ENCODE data around the gene C1orf87. TPM values are rescaled to one million over a fixed set of nuclear protein-coding genes. Genes with fewer than 3 reads are reported as not detected.

Gene C1orf87
- total RNA-seq, 1 experiment from 2014 or later = not detected

- Histone ChIP-seq H3K27ac (ENCODE audit: low read depth, low read length) (no peak overlapping the region), H3K36me3 (ENCODE audit: control insufficient read depth in 1 of 2, insufficient read depth in 2 of 2, low read length in 2 of 2) (no peaks in the 10 kb centered on the region), H3K9ac (ENCODE audit: low read length) (no peak overlapping the region), H3K27me3 (ENCODE audit: insufficient read depth, low read length) (no peaks in the 10 kb centered on the region), H3K9me3 (ENCODE audit: control insufficient read depth in 1 of 2, insufficient read depth in 1 of 2, low read depth in 1 of 2, low read length in 2 of 2) (no peaks in the 10 kb centered on the region), H3K4me3 (replicated peaks in 1 of 2; ENCODE audit: low read depth in 1 of 2, low read length in 2 of 2) (no peak overlapping the region), H3K9me2 (ENCODE audit: insufficient read depth) (no peaks in the 10 kb centered on the region), H2AFZ (ENCODE audit: low read depth, low read length, poor library complexity, severe bottlenecking) (no peak overlapping the region), H3K79me2 (ENCODE audit: insufficient read depth, low read length) (no peaks in the 10 kb centered on the region), H3K4me1 (ENCODE audit: control insufficient read depth in 1 of 2, insufficient read depth in 2 of 2, low read length in 2 of 2) (no peaks in the 10 kb centered on the region), H4K20me1 (ENCODE audit: insufficient read depth) (no peaks in the 10 kb centered on the region), H3K4me2 (ENCODE audit: low read length) (no peak overlapping the region)
- no TSS peak for BruUV-seq (replicated peaks)
- intact Hi-C loops (cut with micrococcal nuclease) = no loop called here
- RAD21 ChIA-PET (ENCODE audit: low non-redundant PET in 1 of 2, low total read pairs in 2 of 2, uncharacterized antibody in 2 of 2, unreplicated experiment in 2 of 2) = no interaction called here
- POLR2A ChIA-PET = no interaction called here
- CTCF ChIA-PET = no interaction called here
- TF ChIP-seq ZNF274 (IDR thresholded peaks at IDR 0.05; ENCODE audit: low read depth, low read length) = no peak
- no peak for ATAC-seq
- no peak for DNase-seq (ENCODE audit: low read depth, low spot score)
Measured at GRCh38 chr1:60111716-60112115, 38.1 kb upstream of the C1orf87 start.

GRCh38 chr1:60111118-60111517 is 37.5 kb upstream of the C1orf87 start:
- ChIA-PET CTCF (no interaction called here), RAD21 (ENCODE audit: low non-redundant PET in 1 of 2, low total read pairs in 2 of 2, uncharacterized antibody in 2 of 2, unreplicated experiment in 2 of 2) (no interaction called here), POLR2A (no interaction called here)
- Histone ChIP-seq H3K4me3 (replicated peaks in 1 of 2; ENCODE audit: low read depth in 1 of 2, low read length in 2 of 2) (no peak overlapping the region), H3K79me2 (ENCODE audit: insufficient read depth, low read length) (no peaks in the 10 kb centered on the region), H2AFZ (ENCODE audit: low read depth, low read length, poor library complexity, severe bottlenecking) (no peak overlapping the region), H4K20me1 (ENCODE audit: insufficient read depth) (no peaks in the 10 kb centered on the region), H3K9me3 (ENCODE audit: control insufficient read depth in 1 of 2, insufficient read depth in 1 of 2, low read depth in 1 of 2, low read length in 2 of 2) (no peaks in the 10 kb centered on the region), H3K4me1 (ENCODE audit: control insufficient read depth in 1 of 2, insufficient read depth in 2 of 2, low read length in 2 of 2) (no peaks in the 10 kb centered on the region), H3K4me2 (ENCODE audit: low read length) (no peak overlapping the region), H3K27me3 (ENCODE audit: insufficient read depth, low read length) (no peaks in the 10 kb centered on the region), H3K36me3 (ENCODE audit: control insufficient read depth in 1 of 2, insufficient read depth in 2 of 2, low read length in 2 of 2) (no peaks in the 10 kb centered on the region), H3K9me2 (ENCODE audit: insufficient read depth) (no peaks in the 10 kb centered on the region), H3K27ac (ENCODE audit: low read depth, low read length) (no peak overlapping the region), H3K9ac (ENCODE audit: low read length) (no peak overlapping the region)
- intact Hi-C loops (cut with micrococcal nuclease) = no loop called here
- DNase-seq (ENCODE audit: low read depth, low spot score) (no peak), ATAC-seq (no peak)
- BruUV-seq (replicated peaks) = no TSS peak
- TF ChIP-seq ATF3 (IDR thresholded peaks at IDR 0.05) = no peak
- TF ChIP-seq CEBPB (IDR thresholded peaks at IDR 0.05; ENCODE audit: low read depth) = no peak
- TF ChIP-seq ZNF274 (IDR thresholded peaks at IDR 0.05; ENCODE audit: low read depth, low read length) = no peak
- no peak for TF ChIP-seq SIN3A (IDR thresholded peaks at IDR 0.05; ENCODE audit: low read depth)
- no peak for TF ChIP-seq EZH2 (IDR thresholded peaks at IDR 0.05)
- TF ChIP-seq ZBTB33 (IDR thresholded peaks at IDR 0.05; ENCODE audit: extremely low read depth, insufficient replicate concordance, low read length) = no peak
- no peak for TF ChIP-seq SRF (IDR thresholded peaks at IDR 0.05; ENCODE audit: low read depth)
- no peak for TF ChIP-seq SP1 (IDR thresholded peaks at IDR 0.05; ENCODE audit: low read depth)
- no peak for TF ChIP-seq ZFX (IDR thresholded peaks at IDR 0.05)
- no peak for TF ChIP-seq JUND (IDR thresholded peaks at IDR 0.05)
- no peak for TF ChIP-seq ELF1 (IDR thresholded peaks at IDR 0.05; ENCODE audit: borderline replicate concordance, low read depth)
- no peak for TF ChIP-seq REST (IDR thresholded peaks at IDR 0.05; ENCODE audit: low read depth)
- TF ChIP-seq POLR2A (IDR thresholded peaks at IDR 0.05; ENCODE audit: borderline replicate concordance, extremely low read depth, insufficient read depth, insufficient read length) = no peak
- TF ChIP-seq MAX (IDR thresholded peaks at IDR 0.05) = no peak
- TF ChIP-seq YY1 (IDR thresholded peaks at IDR 0.05; ENCODE audit: extremely low read depth, insufficient replicate concordance, low read depth, low read length) = no peak
- TF ChIP-seq EZH2phosphoT487 (IDR thresholded peaks at IDR 0.05; ENCODE audit: borderline replicate concordance) = no peak
- TF ChIP-seq CBX3 (IDR thresholded peaks at IDR 0.05; ENCODE audit: low read depth) = no peak
